ENCODE results near the gene EFNA4.
A peak's percentile ranks its signal among the peaks of the same experiment; 100 is the strongest.

The EFNA4 gene

DNA sequence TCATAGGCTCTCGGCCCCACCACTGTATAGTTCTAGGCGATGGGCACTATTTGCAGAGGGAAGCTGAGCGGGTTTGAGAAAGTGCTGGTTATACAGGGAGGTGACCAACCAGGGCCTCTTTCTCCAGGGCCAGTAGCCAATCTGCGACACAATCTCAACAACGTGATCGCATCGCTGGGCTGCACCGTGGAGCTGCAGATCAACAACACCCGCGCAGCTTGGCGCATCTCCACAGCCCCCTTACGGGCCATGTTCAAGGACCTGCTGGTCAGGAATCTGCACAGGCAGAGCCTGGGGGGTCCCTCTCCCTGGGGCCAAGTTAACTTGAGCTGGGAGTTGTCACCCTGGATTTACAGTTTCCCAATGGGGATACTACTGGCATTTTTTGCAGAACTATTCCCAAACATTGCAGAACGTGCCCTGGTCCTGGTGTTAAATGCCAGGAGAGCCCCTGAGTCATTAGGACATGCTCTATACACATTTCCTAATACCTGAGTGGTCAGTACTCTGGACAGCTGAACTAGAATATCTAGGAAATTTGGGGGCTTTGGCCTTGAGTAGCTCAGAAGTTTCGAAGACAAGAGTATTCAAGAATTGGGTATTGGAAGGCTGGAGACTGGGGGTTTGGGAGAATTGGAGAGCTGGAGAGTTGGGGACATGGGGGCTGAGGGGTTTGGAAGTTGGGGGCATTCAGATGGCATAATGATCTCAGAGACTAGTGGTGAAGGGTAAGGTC, 23.0 kb upstream of the EFNA4 start:
- H3K27me3 Mint-ChIP-seq, result peaks cover 2% of the 10 kb centered on the region

DNA sequence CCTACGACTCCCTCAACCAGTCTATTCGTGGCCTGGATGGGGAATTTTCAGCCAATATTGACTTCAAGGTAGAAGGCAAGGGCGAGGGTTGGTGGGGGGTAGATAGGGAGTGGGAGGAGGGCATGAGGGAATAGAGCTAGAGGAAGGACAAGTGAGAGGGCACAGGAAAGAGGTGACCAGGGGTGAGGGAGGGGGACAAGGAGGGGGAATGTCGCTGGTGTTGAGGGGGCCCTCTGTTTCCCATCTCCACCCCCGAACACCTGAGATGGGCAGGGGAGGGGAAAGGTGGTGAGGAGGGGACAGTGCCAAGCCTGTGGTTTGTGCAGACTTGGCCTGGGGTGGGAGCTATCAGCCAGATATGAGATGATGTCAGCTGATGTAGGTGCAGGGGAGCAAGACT, 20.8 kb upstream of the EFNA4 start:
- Mint-ChIP-seq H3K36me3 (ENCODE audit: low read depth) (no peaks in the 10 kb centered on the region), H3K4me1 (ENCODE audit: low read depth) (peaks cover 7% of the 10 kb centered on the region), H3K9me3 (no peaks in the 10 kb centered on the region), H3K4me3 (no peak overlapping the region), H3K27me3 (peaks cover 2% of the 10 kb centered on the region), H3K27ac (no peak overlapping the region)
- DNase-seq, result no peak

More for the DNA sequence above, 23.0 kb upstream of the EFNA4 start:
- H3K4me3 Mint-ChIP-seq, result no peak overlapping the region
- no peak for DNase-seq
- peaks cover 7% of the 10 kb centered on the region for H3K4me1 Mint-ChIP-seq (ENCODE audit: low read depth)
- H3K9me3 Mint-ChIP-seq, result no peaks in the 10 kb centered on the region
- H3K36me3 Mint-ChIP-seq (ENCODE audit: low read depth), result no peaks in the 10 kb centered on the region
- H3K27ac Mint-ChIP-seq, result no peak overlapping the region

- Mint-ChIP-seq H3K4me1 (ENCODE audit: low read depth) (peaks cover 7% of the 10 kb centered on the region), H3K9me3 (no peaks in the 10 kb centered on the region), H3K27me3 (peaks cover 2% of the 10 kb centered on the region), H3K27ac (no peak overlapping the region), H3K36me3 (ENCODE audit: low read depth) (no peaks in the 10 kb centered on the region), H3K4me3 (no peak overlapping the region)
- DNase-seq, result no peak
These were observed 20.2 kb upstream of the EFNA4 start for GRCh38 chr1:155043301-155043702.

- H3K36me3 Mint-ChIP-seq (ENCODE audit: low read depth), result no peaks in the 10 kb centered on the region
- H3K27me3 Mint-ChIP-seq, result no peaks in the 10 kb centered on the region
- peaks cover 7% of the 10 kb centered on the region for H3K4me1 Mint-ChIP-seq (ENCODE audit: low read depth)
- H3K9me3 Mint-ChIP-seq, result no peaks in the 10 kb centered on the region
- H3K27ac Mint-ChIP-seq, result no peak overlapping the region
- no peak overlapping the region for H3K4me3 Mint-ChIP-seq
- DNase-seq, result no peak
These were observed 19.7 kb upstream of the EFNA4 start for GRCh38 chr1:155043793-155044192.

GRCh38 chr1:155044365-155044764, 19.2 kb upstream of the EFNA4 start:
- H3K27me3 Mint-ChIP-seq, result no peaks in the 10 kb centered on the region
- H3K9me3 Mint-ChIP-seq, result no peaks in the 10 kb centered on the region
- no peak for DNase-seq
- H3K4me1 Mint-ChIP-seq (ENCODE audit: low read depth), result peaks cover 7% of the 10 kb centered on the region
- no peaks in the 10 kb centered on the region for H3K36me3 Mint-ChIP-seq (ENCODE audit: low read depth)
- H3K27ac Mint-ChIP-seq, result no peak overlapping the region
- H3K4me3 Mint-ChIP-seq, result no peak overlapping the region

DNA sequence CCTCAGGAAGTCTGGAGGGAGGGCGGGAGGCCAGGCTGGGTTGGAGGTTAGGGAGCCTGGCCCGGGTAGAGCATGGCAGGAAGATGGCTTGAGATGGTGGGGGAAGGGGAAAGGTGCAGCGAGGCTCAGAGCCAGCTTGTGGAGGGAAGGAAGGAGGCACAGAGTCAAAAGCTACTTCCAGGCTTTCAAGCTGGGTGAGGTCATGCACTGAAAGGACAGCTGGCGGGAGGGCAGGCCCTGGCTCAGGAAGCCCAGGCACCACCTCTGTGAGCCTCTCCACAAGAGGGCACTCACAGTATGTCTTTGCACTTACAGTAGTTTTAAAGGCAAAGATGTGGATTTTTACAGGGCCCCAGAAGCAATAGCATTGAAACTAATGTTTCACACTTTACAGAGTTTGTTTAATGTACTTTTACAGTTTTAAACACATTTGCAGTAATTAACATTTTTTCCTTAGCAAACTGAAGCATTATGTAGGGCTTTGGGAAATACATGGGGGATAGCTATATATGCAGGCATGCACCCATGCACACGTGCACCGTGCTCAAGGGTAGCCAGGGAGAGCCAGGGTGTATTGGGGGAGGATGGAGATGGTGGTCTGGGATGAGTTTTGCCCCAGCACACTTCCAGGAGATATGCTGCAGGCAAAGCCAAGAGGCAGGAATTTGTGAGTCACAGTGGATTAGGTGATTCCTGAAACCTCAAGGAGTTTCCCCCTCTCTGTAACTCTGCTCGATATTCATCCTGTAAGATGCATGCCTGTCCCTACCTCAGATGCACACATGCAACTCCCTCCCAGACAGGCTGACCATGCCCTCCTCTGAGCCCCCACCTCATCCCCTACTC, 18.5 kb upstream of the EFNA4 start:
- peak; percentile 55 for DNase-seq
- Mint-ChIP-seq H3K27me3 (no peaks in the 10 kb centered on the region), H3K9me3 (no peaks in the 10 kb centered on the region), H3K4me3 (no peak overlapping the region), H3K27ac (no peak overlapping the region), H3K4me1 (ENCODE audit: low read depth) (peaks cover 12% of the 10 kb centered on the region), H3K36me3 (ENCODE audit: low read depth) (no peaks in the 10 kb centered on the region)

- H3K4me3 Mint-ChIP-seq, result no peak overlapping the region
These were observed 14.8 kb upstream of the EFNA4 start for GRCh38 chr1:155048449-155049334.

DNA sequence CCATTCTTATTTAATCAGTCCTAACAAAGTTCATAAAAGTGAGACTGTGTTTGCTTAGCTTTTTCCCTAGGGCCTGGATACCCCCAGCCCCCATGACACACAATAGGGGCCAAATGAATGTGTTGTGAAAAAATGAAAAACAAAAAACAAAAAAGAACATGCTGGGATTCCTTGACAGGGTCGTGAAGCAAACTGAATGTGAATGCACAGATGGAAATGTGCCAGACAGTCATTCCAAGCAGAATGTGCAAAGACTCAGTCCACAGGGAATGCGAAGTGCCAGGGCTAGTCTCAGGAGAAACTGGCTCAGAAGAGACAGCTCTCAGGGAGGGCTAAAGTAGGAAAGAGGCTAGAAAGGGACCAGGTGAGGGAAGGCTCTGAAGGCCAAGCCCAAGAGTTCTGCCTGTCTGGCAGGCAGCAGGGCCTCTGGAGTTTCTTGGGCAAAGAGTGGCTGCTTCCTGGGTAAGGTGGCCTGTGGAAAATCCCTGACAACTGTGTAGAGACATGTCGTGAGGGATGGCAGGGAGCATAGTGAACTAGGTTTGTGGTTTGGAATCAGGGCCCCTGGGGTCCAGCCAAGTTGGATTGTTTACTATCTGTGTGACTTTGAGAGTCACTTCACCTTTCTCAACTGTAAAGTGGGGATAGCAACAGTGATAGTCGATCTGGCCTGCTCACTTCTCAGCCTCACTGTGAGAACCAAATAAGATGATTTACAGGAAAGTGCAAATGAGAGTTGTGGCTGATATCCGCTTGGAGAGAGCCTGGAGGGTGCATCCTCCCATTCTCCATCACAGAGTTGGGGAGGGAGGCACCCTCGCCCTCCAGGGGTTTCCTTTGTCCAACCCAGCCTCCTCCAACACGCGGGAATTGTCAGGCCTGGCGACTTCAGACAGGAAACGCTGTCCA, 13.6 kb upstream of the EFNA4 start:
- Mint-ChIP-seq H3K27ac (peak overlapping the region; percentile 86), H3K27me3 (no peaks in the 10 kb centered on the region), H3K4me3 (peak overlapping the region; percentile 80), H3K36me3 (ENCODE audit: low read depth) (peaks cover 16% of the 10 kb centered on the region), H3K9me3 (no peaks in the 10 kb centered on the region), H3K4me1 (ENCODE audit: low read depth) (peaks cover 32% of the 10 kb centered on the region)
- DNase-seq, result no peak

More at GRCh38 chr1:155048449-155049334, 14.8 kb upstream of the EFNA4 start:
- Mint-ChIP-seq H3K27ac (no peak overlapping the region), H3K9me3 (no peaks in the 10 kb centered on the region), H3K4me1 (ENCODE audit: low read depth) (peaks cover 34% of the 10 kb centered on the region), H3K27me3 (no peaks in the 10 kb centered on the region), H3K36me3 (ENCODE audit: low read depth) (peaks cover 8% of the 10 kb centered on the region)
- no peak for DNase-seq

DNA sequence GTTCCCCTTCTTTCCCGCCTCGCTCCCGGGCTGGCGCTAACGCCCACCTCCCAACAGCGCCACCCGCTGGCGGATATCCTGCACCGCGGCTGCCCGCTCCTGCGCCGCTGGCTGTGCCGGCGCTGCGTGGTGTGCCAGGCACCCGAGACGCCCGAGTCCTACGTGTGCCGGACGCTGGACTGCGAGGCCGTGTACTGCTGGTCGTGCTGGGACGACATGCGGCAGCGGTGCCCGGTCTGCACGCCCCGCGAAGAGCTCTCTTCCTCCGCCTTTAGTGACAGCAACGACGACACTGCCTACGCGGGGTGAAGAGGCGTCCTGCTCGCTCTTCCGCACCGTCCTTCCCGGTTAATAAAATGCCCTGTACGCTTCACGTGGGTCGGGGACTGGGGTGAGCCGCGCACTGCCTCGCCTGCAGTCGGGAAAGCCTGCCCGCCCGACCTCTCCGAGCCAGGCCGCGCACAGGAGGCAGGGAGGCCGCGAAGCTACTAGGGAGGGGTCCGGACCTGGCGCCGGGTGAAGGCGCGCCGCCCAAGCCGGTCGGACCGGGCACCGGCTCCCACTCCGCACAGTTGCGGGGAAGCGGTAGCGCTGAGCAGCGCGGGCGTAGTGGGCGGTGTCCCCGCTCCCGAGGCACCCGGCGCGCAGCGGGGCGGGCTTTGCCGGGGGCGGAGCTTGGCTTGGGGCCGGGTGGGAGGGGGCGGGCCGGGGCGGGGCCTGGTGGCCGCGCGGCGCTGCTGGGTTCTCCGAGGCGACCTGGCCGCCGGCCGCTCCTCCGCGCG, 12.8 kb upstream of the EFNA4 start, which contains the start of gene ADAM15:
Gene ADAM15, plus strand, starts transcription at position 757 of the 782 bp plus-strand sequence. CDS start 71 bp downstream, outside the sequence.
- no peaks in the 10 kb centered on the region for H3K9me3 Mint-ChIP-seq
- peaks cover 23% of the 10 kb centered on the region for H3K36me3 Mint-ChIP-seq (ENCODE audit: low read depth)
- peaks cover 26% of the 10 kb centered on the region for H3K4me1 Mint-ChIP-seq (ENCODE audit: low read depth)
- peak within 1 kb of the TSS; percentile 85 for H3K4me3 Mint-ChIP-seq
- H3K27ac Mint-ChIP-seq, result peak within 1 kb of the TSS; percentile 86
- peak; percentile 90 for DNase-seq
- H3K27me3 Mint-ChIP-seq, result no peaks in the 10 kb centered on the region

- DNase-seq, result no peak
- Mint-ChIP-seq H3K27me3 (no peaks in the 10 kb centered on the region), H3K36me3 (ENCODE audit: low read depth) (peaks cover 29% of the 10 kb centered on the region), H3K9me3 (no peaks in the 10 kb centered on the region), H3K27ac (no peak overlapping the region), H3K4me1 (ENCODE audit: low read depth) (peaks cover 26% of the 10 kb centered on the region), H3K4me3 (peak overlapping the region; percentile 85)
These were observed 12.2 kb upstream of the EFNA4 start for GRCh38 chr1:155051342-155051776.

GRCh38 chr1:155051777-155052398, 11.7 kb upstream of the EFNA4 start:
- Mint-ChIP-seq H3K27me3 (no peaks in the 10 kb centered on the region), H3K4me3 (peak overlapping the region; percentile 85), H3K4me1 (ENCODE audit: low read depth) (peaks cover 26% of the 10 kb centered on the region), H3K36me3 (ENCODE audit: low read depth) (peaks cover 34% of the 10 kb centered on the region), H3K27ac (no peak overlapping the region), H3K9me3 (no peaks in the 10 kb centered on the region)
- peak; percentile 66 for DNase-seq

DNA sequence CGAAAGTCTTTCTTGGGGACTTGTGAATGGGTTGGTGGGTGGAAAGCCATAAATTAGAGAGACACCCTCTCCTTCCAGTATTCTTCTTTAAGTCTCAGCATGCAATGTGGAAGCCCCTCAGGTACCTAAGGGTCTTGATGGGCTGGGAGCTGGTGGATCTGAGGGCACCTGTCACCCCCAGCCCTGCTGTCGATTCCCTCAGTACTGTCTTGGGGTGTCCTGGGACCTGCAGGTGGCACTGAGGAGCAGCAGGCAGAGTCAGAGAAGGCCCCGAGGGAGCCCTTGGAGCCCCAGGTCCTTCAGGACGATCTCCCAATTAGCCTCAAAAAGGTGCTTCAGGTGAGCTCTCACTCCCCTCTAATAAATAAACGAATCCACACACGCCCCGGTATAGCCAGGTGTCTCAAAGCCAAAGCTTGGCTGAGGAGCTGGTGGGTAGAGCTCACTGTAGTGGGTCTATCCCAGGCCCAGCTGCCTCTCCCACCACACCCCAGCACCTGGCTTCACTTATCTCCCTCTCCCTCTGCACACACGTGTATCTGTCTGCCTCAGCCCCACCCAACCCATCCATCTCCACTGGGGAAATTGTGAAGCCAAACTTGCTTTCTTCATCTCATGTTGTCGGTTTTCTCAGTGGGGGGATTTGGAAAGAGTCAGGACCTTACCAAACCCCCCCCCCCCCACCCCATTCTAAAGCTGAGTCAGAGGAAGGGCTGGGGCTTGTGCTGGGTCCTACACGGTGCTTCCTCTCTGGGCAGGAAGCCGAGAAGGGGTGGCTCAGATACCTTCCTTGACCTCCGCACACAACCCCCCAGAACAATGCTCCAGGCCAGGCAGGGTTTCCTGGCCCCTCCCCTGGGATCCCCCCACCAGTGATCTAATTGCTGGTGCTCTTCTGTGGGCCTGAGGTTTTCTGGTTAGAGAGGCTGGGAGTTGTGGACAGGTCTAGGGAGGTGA, 10.8 kb upstream of the EFNA4 start:
- no peaks in the 10 kb centered on the region for H3K27me3 Mint-ChIP-seq
- H3K9me3 Mint-ChIP-seq, result no peaks in the 10 kb centered on the region
- peak; percentile 47 for DNase-seq
- H3K4me1 Mint-ChIP-seq (ENCODE audit: low read depth), result peaks cover 26% of the 10 kb centered on the region
- peaks cover 41% of the 10 kb centered on the region for H3K36me3 Mint-ChIP-seq (ENCODE audit: low read depth)
- peak overlapping the region; percentile 85 for H3K4me3 Mint-ChIP-seq
- peak overlapping the region; percentile 55 for H3K27ac Mint-ChIP-seq
